AG04449 (cell line): ENCODE data around the gene A2M.

ENCODE experiments used
- CTCF ChIA-PET: fragments of 350-600 bp; formaldehyde crosslinking; extraction: SDS; loops from one replicate; lab custom pipeline; 2021; ENCODE audit warnings: antibody characterized with exemption; lab: Yijun Ruan, JAX
- POLR2A ChIA-PET: fragments of 400-600, 350-600 bp; formaldehyde crosslinking; extraction: SDS; loops from one replicate; lab custom pipeline; 2020; ENCODE audit warnings: antibody characterized with exemption, inconsistent platforms; lab: Yijun Ruan, JAX
- DNase-seq: peaks from one replicate; pipeline ENCODE4 v3.0.0-alpha.2; 2010; ENCODE audit warnings: low read depth, low spot score
- H3K4me3 ChIP-seq: 2 replicates; pipeline ENCODE4 v1.5.1; 2011; ENCODE audit warnings: low read depth, mild to moderate bottlenecking, control low read depth, low read length
- CTCF ChIP-seq: IDR thresholded peaks from one replicate; pipeline ENCODE4 v1.5.1; 2011; ENCODE audit warnings: mild to moderate bottlenecking, moderate library complexity, low read length, control low read depth, inconsistent platforms; ENCODE audit not compliant: insufficient read depth; ENCODE audit errors: missing control alignments

Gene A2M

GRCh38 chr12:9043766-9044165, 72.0 kb downstream of the A2M start:
- TF ChIP-seq CTCF = no peak
- POLR2A ChIA-PET = no interaction called here
- H3K4me3 ChIP-seq = no peak overlapping the region
- DNase-seq = no peak
- CTCF ChIA-PET = no interaction called here

GRCh38 chr12:9041321-9041720, 74.4 kb downstream of the A2M start:
- ChIA-PET POLR2A (no interaction called here), CTCF (interaction anchor here (0.6 to 2.6 kb wide), 9 partner anchors 8 to 497 kb away, joined by 3 to 13 read pairs (median 5); no protein-coding TSS in a partner anchor)
- no peak for DNase-seq
- H3K4me3 ChIP-seq = no peak overlapping the region
- TF ChIP-seq CTCF = no peak

GRCh38 chr12:9040484-9041186, 75.1 kb downstream of the A2M start:
- TF ChIP-seq CTCF = no peak
- POLR2A ChIA-PET = no interaction called here
- no peak overlapping the region for H3K4me3 ChIP-seq
- DNase-seq = no peak
- CTCF ChIA-PET = interaction anchor here (0.6 to 2.6 kb wide), 8 partner anchors 9 to 496 kb away, joined by 3 to 13 read pairs (median 5); no protein-coding TSS in a partner anchor

GRCh38 chr12:9039397-9039977, 76.2 kb downstream of the A2M start:
- no peak overlapping the region for H3K4me3 ChIP-seq
- POLR2A ChIA-PET = no interaction called here
- CTCF ChIA-PET = interaction anchor here (0.6 to 3.5 kb wide), 18 partner anchors 9 to 853 kb away, joined by 3 to 18 read pairs (median 4); partner anchors contain the start of genes CLEC4E and M6PR
- peak; percentile 60 for TF ChIP-seq CTCF
- DNase-seq = no peak

DNA sequence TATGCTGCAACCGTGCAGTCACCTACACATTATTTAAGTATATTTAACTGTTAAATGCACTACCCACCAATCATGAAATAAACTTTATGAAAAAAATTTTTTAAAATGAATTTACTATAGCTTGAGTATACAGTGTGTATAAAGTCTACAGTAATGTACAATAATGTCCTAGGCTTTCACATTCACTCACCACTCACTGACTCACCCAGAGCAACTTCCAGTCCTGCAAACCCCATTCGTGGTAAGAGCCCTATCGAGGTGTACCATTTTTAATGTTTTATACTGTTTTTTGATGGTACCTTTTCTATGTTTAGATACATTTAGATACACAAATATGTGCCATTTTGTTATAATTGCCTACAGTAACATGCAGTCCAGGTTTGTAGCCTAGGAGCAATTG, 78.3 kb downstream of the A2M start:
- DNase-seq = no peak
- ChIA-PET POLR2A (no interaction called here), CTCF (interaction anchor here (0.8 to 3.5 kb wide), 5 partner anchors 9 to 493 kb away, joined by 3 to 18 read pairs (median 4); no protein-coding TSS in a partner anchor)
- no peak overlapping the region for H3K4me3 ChIP-seq
- TF ChIP-seq CTCF = no peak

- ChIA-PET CTCF (interaction anchor here (0.9 to 3.5 kb wide), 5 partner anchors 10 to 492 kb away, joined by 3 to 18 read pairs (median 4); no protein-coding TSS in a partner anchor), POLR2A (no interaction called here)
- no peak for DNase-seq
- no peak for TF ChIP-seq CTCF
- no peak overlapping the region for H3K4me3 ChIP-seq
Observed at GRCh38 chr12:9036227-9036626, 79.5 kb downstream of the A2M start.
